ENCODE data around the gene ALPI.

Gene ALPI

GRCh38 chr2:232495292-232495691 lies 39.3 kb downstream of the ALPI start:
- H3K36me3 ChIP-seq (ENCODE audit: control insufficient read depth, insufficient read depth, low read length) = no peaks in the 10 kb centered on the region
- H3K4me1 ChIP-seq (ENCODE audit: control insufficient read depth, insufficient read depth, low read length, poor library complexity, severe bottlenecking) = no peaks in the 10 kb centered on the region
- H3K27ac ChIP-seq (ENCODE audit: low read depth, low read length, severe bottlenecking) = no peak overlapping the region
- H3K4me3 ChIP-seq (ENCODE audit: extremely low read depth, insufficient read depth, low read length, poor library complexity, severe bottlenecking) = no peak overlapping the region
- no peaks in the 10 kb centered on the region for H3K9me3 ChIP-seq (ENCODE audit: control insufficient read depth, low read length)
- WGBS, 2 experiments (ENCODE audit: insufficient coverage in 2 of 2) = 92 to 95% methylated on average over 6 of the region's 7 CpGs

GRCh38 chr2:232496501-232497270 lies 40.7 kb downstream of the ALPI start:
- H3K4me1 ChIP-seq (ENCODE audit: control insufficient read depth, insufficient read depth, low read length, poor library complexity, severe bottlenecking) = no peaks in the 10 kb centered on the region
- H3K27ac ChIP-seq (ENCODE audit: low read depth, low read length, severe bottlenecking) = no peak overlapping the region
- H3K4me3 ChIP-seq (ENCODE audit: extremely low read depth, insufficient read depth, low read length, poor library complexity, severe bottlenecking) = no peak overlapping the region
- WGBS, 2 experiments (ENCODE audit: insufficient coverage in 2 of 2) = 85 to 89% methylated on average over 10 to 11 of the region's 20 CpGs
- H3K36me3 ChIP-seq (ENCODE audit: control insufficient read depth, insufficient read depth, low read length) = no peaks in the 10 kb centered on the region
- H3K9me3 ChIP-seq (ENCODE audit: control insufficient read depth, low read length) = no peaks in the 10 kb centered on the region

GRCh38 chr2:232497348-232497747 lies 41.4 kb downstream of the ALPI start:
- 41 to 69% methylated on average over 8 to 9 of the region's 13 CpGs for WGBS, 2 experiments (ENCODE audit: insufficient coverage in 2 of 2)
- H3K9me3 ChIP-seq (ENCODE audit: control insufficient read depth, low read length) = no peaks in the 10 kb centered on the region
- H3K4me3 ChIP-seq (ENCODE audit: extremely low read depth, insufficient read depth, low read length, poor library complexity, severe bottlenecking) = no peak overlapping the region
- H3K27ac ChIP-seq (ENCODE audit: low read depth, low read length, severe bottlenecking) = no peak overlapping the region
- H3K4me1 ChIP-seq (ENCODE audit: control insufficient read depth, insufficient read depth, low read length, poor library complexity, severe bottlenecking) = peaks cover 3% of the 10 kb centered on the region
- no peaks in the 10 kb centered on the region for H3K36me3 ChIP-seq (ENCODE audit: control insufficient read depth, insufficient read depth, low read length)

- no peak overlapping the region for H3K27ac ChIP-seq (ENCODE audit: low read depth, low read length, severe bottlenecking)
- H3K36me3 ChIP-seq (ENCODE audit: control insufficient read depth, insufficient read depth, low read length) = no peaks in the 10 kb centered on the region
- H3K4me1 ChIP-seq (ENCODE audit: control insufficient read depth, insufficient read depth, low read length, poor library complexity, severe bottlenecking) = peaks cover 5% of the 10 kb centered on the region
- no peak overlapping the region for H3K4me3 ChIP-seq (ENCODE audit: extremely low read depth, insufficient read depth, low read length, poor library complexity, severe bottlenecking)
- no peaks in the 10 kb centered on the region for H3K9me3 ChIP-seq (ENCODE audit: control insufficient read depth, low read length)
- 94 to 95% methylated on average over 3 of the region's 3 CpGs for WGBS, 2 experiments (ENCODE audit: insufficient coverage in 2 of 2)
Observed at GRCh38 chr2:232498452-232498851, 42.5 kb downstream of the ALPI start.

GRCh38 chr2:232501331-232501771 lies 45.4 kb downstream of the ALPI start:
- peaks cover 9% of the 10 kb centered on the region for H3K4me1 ChIP-seq (ENCODE audit: control insufficient read depth, insufficient read depth, low read length, poor library complexity, severe bottlenecking)
- WGBS, 2 experiments (ENCODE audit: insufficient coverage in 2 of 2) = 79 to 82% methylated on average over 3 to 8 of the region's 9 CpGs
- H3K4me3 ChIP-seq (ENCODE audit: extremely low read depth, insufficient read depth, low read length, poor library complexity, severe bottlenecking) = no peak overlapping the region
- no peak overlapping the region for H3K27ac ChIP-seq (ENCODE audit: low read depth, low read length, severe bottlenecking)
- H3K36me3 ChIP-seq (ENCODE audit: control insufficient read depth, insufficient read depth, low read length) = no peaks in the 10 kb centered on the region
- H3K9me3 ChIP-seq (ENCODE audit: control insufficient read depth, low read length) = no peaks in the 10 kb centered on the region

- 17 to 19% methylated on average over 4 to 8 of the region's 10 CpGs for WGBS, 2 experiments (ENCODE audit: insufficient coverage in 2 of 2)
- H3K4me1 ChIP-seq (ENCODE audit: control insufficient read depth, insufficient read depth, low read length, poor library complexity, severe bottlenecking) = peaks cover 9% of the 10 kb centered on the region
- no peak overlapping the region for H3K4me3 ChIP-seq (ENCODE audit: extremely low read depth, insufficient read depth, low read length, poor library complexity, severe bottlenecking)
- H3K36me3 ChIP-seq (ENCODE audit: control insufficient read depth, insufficient read depth, low read length) = no peaks in the 10 kb centered on the region
- H3K9me3 ChIP-seq (ENCODE audit: control insufficient read depth, low read length) = no peaks in the 10 kb centered on the region
- no peak overlapping the region for H3K27ac ChIP-seq (ENCODE audit: low read depth, low read length, severe bottlenecking)
Observed at GRCh38 chr2:232501794-232502390, 45.9 kb downstream of the ALPI start.

- H3K4me3 ChIP-seq (ENCODE audit: extremely low read depth, insufficient read depth, low read length, poor library complexity, severe bottlenecking) = no peak overlapping the region
- H3K9me3 ChIP-seq (ENCODE audit: control insufficient read depth, low read length) = no peaks in the 10 kb centered on the region
- H3K36me3 ChIP-seq (ENCODE audit: control insufficient read depth, insufficient read depth, low read length) = no peaks in the 10 kb centered on the region
- H3K27ac ChIP-seq (ENCODE audit: low read depth, low read length, severe bottlenecking) = no peak overlapping the region
- H3K4me1 ChIP-seq (ENCODE audit: control insufficient read depth, insufficient read depth, low read length, poor library complexity, severe bottlenecking) = peaks cover 9% of the 10 kb centered on the region
- WGBS, 2 experiments (ENCODE audit: insufficient coverage in 2 of 2) = 3 to 10% methylated on average over 10 to 15 of the region's 21 CpGs
Observed at GRCh38 chr2:232502511-232502910, 46.6 kb downstream of the ALPI start.

GRCh38 chr2:232502911-232503808 lies 47.2 kb downstream of the ALPI start:
- Histone ChIP-seq H3K4me1 (ENCODE audit: control insufficient read depth, insufficient read depth, low read length, poor library complexity, severe bottlenecking) (peaks cover 9% of the 10 kb centered on the region), H3K4me3 (ENCODE audit: extremely low read depth, insufficient read depth, low read length, poor library complexity, severe bottlenecking) (peak overlapping the region; percentile 31), H3K9me3 (ENCODE audit: control insufficient read depth, low read length) (no peaks in the 10 kb centered on the region), H3K27ac (ENCODE audit: low read depth, low read length, severe bottlenecking) (no peak overlapping the region), H3K36me3 (ENCODE audit: control insufficient read depth, insufficient read depth, low read length) (no peaks in the 10 kb centered on the region)
- WGBS, 2 experiments (ENCODE audit: insufficient coverage in 2 of 2) = 2% methylated on average over 38 to 41 of the region's 75 CpGs

- H3K4me3 ChIP-seq (ENCODE audit: extremely low read depth, insufficient read depth, low read length, poor library complexity, severe bottlenecking) = peak overlapping the region; percentile 31
- peaks cover 9% of the 10 kb centered on the region for H3K4me1 ChIP-seq (ENCODE audit: control insufficient read depth, insufficient read depth, low read length, poor library complexity, severe bottlenecking)
- no peaks in the 10 kb centered on the region for H3K36me3 ChIP-seq (ENCODE audit: control insufficient read depth, insufficient read depth, low read length)
- H3K9me3 ChIP-seq (ENCODE audit: control insufficient read depth, low read length) = no peaks in the 10 kb centered on the region
- H3K27ac ChIP-seq (ENCODE audit: low read depth, low read length, severe bottlenecking) = no peak overlapping the region
- 17 to 24% methylated on average over 12 to 14 of the region's 16 CpGs for WGBS, 2 experiments (ENCODE audit: insufficient coverage in 2 of 2)
Observed at GRCh38 chr2:232503809-232504323, 47.9 kb downstream of the ALPI start.

GRCh38 chr2:232504438-232504837 lies 48.5 kb downstream of the ALPI start:
- no peaks in the 10 kb centered on the region for H3K9me3 ChIP-seq (ENCODE audit: control insufficient read depth, low read length)
- WGBS, 2 experiments (ENCODE audit: insufficient coverage in 2 of 2) = no CpG with 5 or more reads among the region's 2 CpGs
- peaks cover 9% of the 10 kb centered on the region for H3K4me1 ChIP-seq (ENCODE audit: control insufficient read depth, insufficient read depth, low read length, poor library complexity, severe bottlenecking)
- H3K36me3 ChIP-seq (ENCODE audit: control insufficient read depth, insufficient read depth, low read length) = no peaks in the 10 kb centered on the region
- H3K27ac ChIP-seq (ENCODE audit: low read depth, low read length, severe bottlenecking) = no peak overlapping the region
- H3K4me3 ChIP-seq (ENCODE audit: extremely low read depth, insufficient read depth, low read length, poor library complexity, severe bottlenecking) = no peak overlapping the region

Data from mesodermal cell (in vitro differentiated cells).